GM21723 (cell line): ENCODE data around the gene LSP1.
"Not testable (repeated sequence)": the region's sequence is repeated elsewhere in the genome, so short reads cannot be mapped to it uniquely, and the experiment has no call there.

Experiments used
- ATAC-seq: cut with Tn5 transposase; IDR thresholded peaks from one replicate; pipeline ENCODE4 v1.9.1; 2021; ENCODE audit warnings: mild to moderate bottlenecking, moderate library complexity; ENCODE audit not compliant: unreplicated experiment

Gene LSP1

DNA sequence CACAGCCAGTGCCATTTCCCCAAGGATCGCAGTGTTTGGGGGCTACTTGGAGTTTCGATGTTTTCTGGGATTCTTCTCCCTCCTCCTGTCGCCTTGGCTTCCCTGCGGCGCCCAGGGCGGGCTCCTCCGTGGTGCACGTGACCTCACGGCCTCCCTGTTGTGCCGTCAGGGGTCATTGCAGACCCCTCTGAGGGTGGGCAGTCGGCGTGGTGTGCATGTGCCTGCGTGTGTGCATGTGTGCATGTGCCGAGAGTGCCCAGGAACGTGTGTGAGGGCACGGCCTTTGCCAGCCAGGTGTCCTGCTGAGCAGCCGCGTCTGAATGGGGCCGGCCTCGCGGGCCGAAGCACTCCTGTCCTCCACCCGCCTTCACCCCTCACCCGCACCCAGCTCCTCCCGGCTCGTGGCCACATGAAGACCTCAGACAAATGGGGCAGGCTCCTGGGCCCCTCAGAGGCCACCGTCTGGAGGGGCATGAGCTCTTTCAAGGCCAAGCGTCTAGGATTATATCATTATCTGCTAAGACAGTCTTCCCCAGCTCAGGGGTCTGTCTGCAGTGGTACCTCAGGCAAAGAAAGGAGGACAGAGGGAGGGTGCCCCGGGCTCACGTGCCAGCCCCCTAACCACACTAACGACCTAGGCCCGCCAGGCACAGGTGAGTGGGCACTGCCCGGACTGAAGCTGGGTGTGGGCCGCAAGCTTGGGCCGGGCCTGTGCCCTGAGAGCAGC, 84.9 kb downstream of the LSP1 start:
- no peak for ATAC-seq

DNA sequence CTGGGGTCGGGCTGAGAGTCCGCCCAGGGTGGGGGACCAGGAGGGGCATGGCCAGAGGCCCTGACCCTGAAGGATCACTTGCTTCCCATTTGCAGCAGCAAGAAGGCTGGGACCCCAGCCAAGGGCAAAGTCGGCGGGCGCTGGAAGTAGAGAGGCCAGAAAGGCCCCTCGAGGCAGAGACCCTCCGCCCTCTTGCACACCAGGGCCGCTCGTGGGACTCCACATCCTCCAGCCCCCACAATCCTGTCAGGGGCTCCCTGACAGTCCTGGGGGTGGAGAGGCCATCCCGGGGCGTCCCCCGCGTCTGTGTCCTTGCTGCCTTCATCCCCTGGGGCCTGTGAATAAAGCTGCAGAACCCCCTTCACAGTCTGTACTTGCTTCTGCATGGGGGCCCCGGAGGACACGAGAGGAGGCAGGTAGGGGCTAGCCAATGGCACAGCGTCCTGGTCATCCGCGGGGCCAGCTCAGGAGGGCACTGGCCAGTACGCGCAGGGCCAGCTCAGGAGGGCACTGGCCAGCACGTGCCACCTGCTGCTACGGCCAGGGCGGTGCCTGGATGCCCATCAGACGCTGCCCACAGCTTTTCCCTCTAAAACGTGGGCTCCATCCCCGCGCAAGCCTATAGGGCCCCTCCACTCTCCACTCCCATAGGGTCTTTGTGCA, 85.6 kb downstream of the LSP1 start:
- no peak for ATAC-seq

DNA sequence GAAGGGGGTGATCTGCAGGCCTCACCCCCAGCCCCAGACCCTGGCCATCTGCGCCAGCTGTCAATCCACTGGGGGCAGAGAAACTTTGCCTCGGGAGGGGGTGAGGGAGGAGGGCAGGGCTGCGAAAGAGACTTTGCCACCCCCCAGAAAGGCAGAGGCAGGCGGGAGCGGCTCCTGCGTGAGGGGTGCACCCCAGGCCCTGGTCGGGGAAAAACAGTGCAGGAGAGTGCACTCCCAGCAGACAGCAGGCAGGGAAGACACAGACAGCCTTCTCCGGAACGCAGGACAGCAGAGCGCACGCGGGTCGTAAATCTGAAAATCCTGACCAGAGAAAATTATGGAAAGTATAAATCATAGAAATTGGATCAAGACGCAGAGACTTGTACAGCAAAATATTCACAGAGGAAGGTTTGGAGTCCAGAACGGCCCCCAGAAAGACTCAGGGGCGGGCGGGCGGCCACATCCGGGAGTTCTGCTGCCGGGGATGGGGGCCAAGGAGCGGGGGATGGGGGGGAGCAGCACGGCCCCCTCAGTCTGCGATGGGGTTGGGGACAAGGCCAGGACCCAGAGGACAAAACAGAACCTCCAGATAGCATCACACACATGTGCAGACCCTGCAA, 86.2 kb downstream of the LSP1 start:
- no peak for ATAC-seq

DNA sequence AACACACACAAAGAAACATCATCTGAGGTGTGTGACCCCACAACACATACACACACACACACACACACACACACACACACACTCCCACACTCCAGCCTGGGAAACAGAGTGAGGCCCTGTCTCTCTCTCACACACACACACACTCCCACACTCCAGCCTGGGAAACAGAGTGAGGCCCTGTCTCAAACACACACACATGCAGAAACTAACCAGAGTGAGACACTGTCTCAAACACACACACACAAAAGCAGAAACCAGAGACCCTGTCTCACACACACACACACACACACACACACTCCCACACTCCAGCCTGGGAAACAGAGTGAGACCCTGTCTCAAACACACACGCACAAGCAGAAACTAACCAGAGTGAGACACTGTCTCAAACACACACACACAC, 86.9 kb downstream of the LSP1 start:
- not testable (repeated sequence) for ATAC-seq
